Keratinocyte (primary cell): ENCODE data around the gene PER2. TPM values are rescaled to one million over a fixed set of nuclear protein-coding genes. Genes with fewer than 3 reads are reported as not detected.

Experiments used
- DNase-seq: peaks from one replicate; pipeline ENCODE4 v3.0.0-alpha.2; 2011; ENCODE audit warnings: low read depth, missing footprints, low spot score
- FAIRE-seq: peaks from 2 replicates; lab custom pipeline; 2011; peaks lifted over from hg19 to GRCh38; lab: Jason Lieb, UNC
- H2AFZ ChIP-seq: 2 replicates; pipeline ENCODE4 v1.6.0; 2012; ENCODE audit warnings: low read length, control low read depth, inconsistent platforms; ENCODE audit not compliant: control insufficient read depth
- H3K27ac ChIP-seq: 2 replicates; pipeline ENCODE4 v1.5.1; 2011; ENCODE audit warnings: low read length; ENCODE audit not compliant: control insufficient read depth, insufficient read depth
- H3K27me3 ChIP-seq: 3 replicates; pipeline ENCODE4 v1.6.0; 2011; ENCODE audit warnings: low read length; ENCODE audit not compliant: control insufficient read depth, insufficient read depth; ENCODE audit errors: extremely low read depth
- H3K36me3 ChIP-seq, 2 experiments: 2 replicates in 1 of 2; 3 replicates in 1 of 2; pipeline ENCODE4 v1.5.1; 2011; ENCODE audit warnings: low read length in 2 of 2, mild to moderate bottlenecking in 1 of 2; ENCODE audit not compliant: control insufficient read depth in 2 of 2, insufficient read depth in 2 of 2; ENCODE audit errors: extremely low read depth in 1 of 2
- H3K4me1 ChIP-seq: 3 replicates; pipeline ENCODE4 v1.5.1; 2011; ENCODE audit warnings: low read length; ENCODE audit not compliant: control insufficient read depth, insufficient read depth; ENCODE audit errors: extremely low read depth
- H3K4me2 ChIP-seq: 3 replicates; pipeline ENCODE4 v1.6.0; 2011; ENCODE audit warnings: low read depth, low read length; ENCODE audit not compliant: control insufficient read depth, insufficient read depth; ENCODE audit errors: extremely low read depth
- H3K4me3 ChIP-seq, 3 experiments: fragments of 200-600 bp in 1 of 3; sonication (generic) in 1 of 3; 2 replicates in 2 of 3; 3 replicates in 1 of 3; pipeline ENCODE4 v1.5.1; 2011 to 2016; ENCODE audit warnings: low read length in 3 of 3, mild to moderate bottlenecking in 3 of 3, control low read depth in 2 of 3, inconsistent platforms in 1 of 3, low read depth in 1 of 3, mixed read lengths in 1 of 3, mixed run types in 1 of 3, moderate library complexity in 1 of 3; ENCODE audit not compliant: control insufficient read depth in 2 of 3, insufficient read depth in 2 of 3; ENCODE audit errors: extremely low read depth in 1 of 3
- H3K79me2 ChIP-seq: 2 replicates; pipeline ENCODE4 v1.6.0; 2012; ENCODE audit warnings: low read length; ENCODE audit not compliant: control insufficient read depth, insufficient read depth
- H3K9ac ChIP-seq: 3 replicates; pipeline ENCODE4 v1.6.0; 2011; ENCODE audit warnings: low read length; ENCODE audit not compliant: control insufficient read depth, insufficient read depth; ENCODE audit errors: extremely low read depth
- H3K9me1 ChIP-seq: 3 replicates; pipeline ENCODE4 v1.6.0; 2011; ENCODE audit warnings: low read length; ENCODE audit not compliant: control insufficient read depth, insufficient read depth; ENCODE audit errors: extremely low read depth
- H3K9me3 ChIP-seq: 2 replicates; pipeline ENCODE4 v1.5.1; 2012; ENCODE audit warnings: low read depth, low read length; ENCODE audit not compliant: control insufficient read depth
- H4K20me1 ChIP-seq: 3 replicates; pipeline ENCODE4 v1.6.0; 2011; ENCODE audit warnings: low read length; ENCODE audit not compliant: control insufficient read depth, insufficient read depth; ENCODE audit errors: extremely low read depth
- CTCF ChIP-seq, 3 experiments: IDR thresholded peaks in 1 of 3; conservative IDR thresholded peaks in 1 of 3; optimal IDR thresholded peaks in 1 of 3; 2 replicates in 2 of 3; 3 replicates in 1 of 3; pipeline versions ENCODE3 to v1.5.1; 2011; ENCODE audit warnings: low read length in 3 of 3, mild to moderate bottlenecking in 3 of 3, moderate library complexity in 2 of 3, control low read depth in 1 of 3, inconsistent platforms in 1 of 3; ENCODE audit not compliant: insufficient read depth in 2 of 3; ENCODE audit errors: extremely low read depth in 1 of 3
- EZH2 ChIP-seq: IDR thresholded peaks from one replicate; pipeline ENCODE4 v1.6.1; 2012; ENCODE audit warnings: inconsistent platforms, mild to moderate bottlenecking, low read length, moderate library complexity
- dilution Hi-C: fragments of 300-500 bp; cut with MboI; formaldehyde crosslinking; loops from one replicate; pipeline ENCODE4 v1.7.0; 2020; ENCODE audit warnings: low sequenced_read_pairs; ENCODE audit not compliant: extremely low pct_ligation_motif_present
- polyA plus RNA-seq, 5 experiments: library from polyadenylated mRNA; depleted of rRNA in 3 of 5; stranded (reverse) in 3 of 5; stranded (forward) in 1 of 5; unstranded in 1 of 5; fragments of >200 nt; gene quantifications; 1 replicate in 1 of 5; 2 replicates in 3 of 5; 3 replicates in 1 of 5; pipeline versions ENCODE4 v1.2.1 to v1.2.3, GENCODE V29; 2011 to 2012; ENCODE audit warnings: missing spikeins in 2 of 5, low read depth in 1 of 5, low replicate concordance in 1 of 5

PER2 gene
- polyA plus RNA-seq, 1 donor (not counting 4 experiments of a cell fraction or from before 2014, with no cell fraction given): 1.6 TPM

GRCh38 chr2:238315031-238315595 lies 26.7 kb upstream of the PER2 start:
- Histone ChIP-seq H3K9ac (no peak overlapping the region), H2AFZ (no peak overlapping the region), H3K9me1 (no peaks in the 10 kb centered on the region), H3K36me3 (no peaks in the 10 kb centered on the region), H3K9me3 (no peaks in the 10 kb centered on the region), H4K20me1 (no peaks in the 10 kb centered on the region), H3K4me2 (no peak overlapping the region), H3K27ac (no peak overlapping the region), H3K4me1 (peaks cover 5% of the 10 kb centered on the region), H3K79me2 (no peaks in the 10 kb centered on the region), H3K27me3 (no peaks in the 10 kb centered on the region), H3K4me3 (no peak overlapping the region)
- no peak for DNase-seq
- dilution Hi-C loops: no loop called here
- TF ChIP-seq EZH2 (no peak), CTCF (optimal IDR thresholded peaks at IDR 0.05 in 1 of 3, IDR thresholded peaks at IDR 0.05 in 1 of 3, conservative IDR thresholded peaks at IDR 0.05 in 1 of 3; ENCODE audit: extremely low read depth in 1 of 3, insufficient read depth in 2 of 3, low read length in 3 of 3) (no peak)
- FAIRE-seq: no peak

- TF ChIP-seq CTCF (optimal IDR thresholded peaks at IDR 0.05 in 1 of 3, IDR thresholded peaks at IDR 0.05 in 1 of 3, conservative IDR thresholded peaks at IDR 0.05 in 1 of 3; ENCODE audit: extremely low read depth in 1 of 3, insufficient read depth in 2 of 3, low read length in 3 of 3) (no peak), EZH2 (no peak)
- Histone ChIP-seq H2AFZ (no peak overlapping the region), H3K4me3 (no peak overlapping the region), H3K9ac (no peak overlapping the region), H3K79me2 (no peaks in the 10 kb centered on the region), H3K27ac (no peak overlapping the region), H4K20me1 (no peaks in the 10 kb centered on the region), H3K27me3 (no peaks in the 10 kb centered on the region), H3K4me1 (peaks cover under 1% of the 10 kb centered on the region), H3K4me2 (no peak overlapping the region), H3K9me3 (no peaks in the 10 kb centered on the region), H3K36me3 (no peaks in the 10 kb centered on the region), H3K9me1 (no peaks in the 10 kb centered on the region)
- FAIRE-seq (no peak), DNase-seq (no peak)
- dilution Hi-C loops: no loop called here
These were observed 26.2 kb upstream of the PER2 start for GRCh38 chr2:238314576-238314975.
